Mesendoderm (in vitro differentiated cells): ENCODE measurements around the gene HERC3.

Experiments
- DNase-seq: peaks from one replicate; pipeline ENCODE4 v3.0.0; 2013
- H2AK5ac ChIP-seq: 2 replicates; pipeline ENCODE4 v1.6.1; 2013; ENCODE audit warnings: low read length, inconsistent platforms
- H2BK120ac ChIP-seq: 2 replicates; pipeline ENCODE4 v1.6.1; 2013; ENCODE audit warnings: low read depth, mild to moderate bottlenecking, low read length, moderate library complexity, mixed read lengths
- H2BK15ac ChIP-seq: replicated peaks from 2 replicates; pipeline ENCODE4 v1.6.1; 2013; ENCODE audit warnings: low read depth, mild to moderate bottlenecking, moderate library complexity
- H2BK5ac ChIP-seq: 2 replicates; pipeline ENCODE4 v1.6.1; 2013; ENCODE audit warnings: low read length, inconsistent platforms
- H3K18ac ChIP-seq: 2 replicates; pipeline ENCODE4 v1.6.1; 2013; ENCODE audit warnings: mild to moderate bottlenecking, low read length, mixed read lengths
- H3K23ac ChIP-seq: one replicate; pipeline ENCODE4 v1.6.1; 2013; ENCODE audit warnings: low read length
- H3K27ac ChIP-seq: 2 replicates; pipeline ENCODE4 v1.5.1; 2013; ENCODE audit warnings: low read depth, mild to moderate bottlenecking, inconsistent platforms, low read length, moderate library complexity
- H3K27me3 ChIP-seq: 2 replicates; pipeline ENCODE4 v1.6.1; 2013; ENCODE audit warnings: low read length, control low read depth, mild to moderate bottlenecking, inconsistent platforms; ENCODE audit not compliant: insufficient read depth, poor library complexity
- H3K36me3 ChIP-seq: 2 replicates; pipeline ENCODE4 v1.6.1; 2013; ENCODE audit warnings: low read length, inconsistent platforms; ENCODE audit not compliant: control insufficient read depth, insufficient read depth
- H3K4ac ChIP-seq: one replicate; pipeline ENCODE4 v1.6.1; 2013; ENCODE audit warnings: low read depth, mild to moderate bottlenecking, low read length, moderate library complexity
- H3K4me1 ChIP-seq: 2 replicates; pipeline ENCODE4 v1.6.1; 2013; ENCODE audit warnings: low read depth, low read length, inconsistent platforms; ENCODE audit not compliant: control insufficient read depth
- H3K4me2 ChIP-seq: 2 replicates; pipeline ENCODE4 v1.6.1; 2013; ENCODE audit warnings: low read length
- H3K4me3 ChIP-seq: 2 replicates; pipeline ENCODE4 v1.5.1; 2013; ENCODE audit warnings: mild to moderate bottlenecking, low read length
- H3K56ac ChIP-seq: one replicate; pipeline ENCODE4 v1.6.1; 2013; ENCODE audit warnings: low read length
- H3K79me1 ChIP-seq: 2 replicates; pipeline ENCODE4 v1.6.1; 2013; ENCODE audit warnings: low read length, inconsistent platforms
- H3K79me2 ChIP-seq: 2 replicates; pipeline ENCODE4 v1.6.1; 2013; ENCODE audit warnings: mild to moderate bottlenecking, low read length; ENCODE audit not compliant: control insufficient read depth, insufficient read depth
- H3K9ac ChIP-seq: 2 replicates; pipeline ENCODE4 v1.6.1; 2013; ENCODE audit warnings: low read length, inconsistent platforms
- H4K5ac ChIP-seq: one replicate; pipeline ENCODE4 v1.6.1; 2013; ENCODE audit warnings: low read length
- H4K8ac ChIP-seq: one replicate; pipeline ENCODE4 v1.6.1; 2013; ENCODE audit warnings: low read depth, mild to moderate bottlenecking, control low read depth, low read length, moderate library complexity
- WGBS: extraction: QIAGEN DNeasy Blood & Tissue Kit; methylation state at CpG from one replicate; pipeline ENCODE4 v1.1.7; 2013; ENCODE audit warnings: low lambda C conversion rate, missing lambda C conversion rate; ENCODE audit not compliant: insufficient coverage; ENCODE audit errors: extremely low coverage; 5-methylcytosine and 5-hydroxymethylcytosine counted together

HERC3 gene

DNA sequence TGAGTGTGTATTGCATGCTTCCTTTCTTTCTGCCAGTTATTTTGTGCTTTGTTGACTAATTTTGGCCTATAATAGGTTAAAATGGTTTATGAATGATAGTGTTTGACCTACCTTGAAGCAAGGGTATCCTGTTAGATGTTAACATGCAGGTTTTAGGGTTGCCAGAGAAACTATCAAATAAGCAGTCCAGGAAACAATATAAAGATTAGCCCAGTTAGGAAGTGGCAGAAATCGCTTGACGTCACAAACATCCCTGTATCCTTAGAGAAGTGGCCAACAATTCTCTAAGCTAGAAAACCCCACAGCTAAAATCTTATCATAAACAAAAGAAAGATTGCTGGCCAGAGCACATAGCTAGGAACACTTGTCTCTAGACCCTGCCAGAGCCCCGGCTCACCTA lies 101.5 kb downstream of the HERC3 start:
- no peak overlapping the region for H3K4me3 ChIP-seq
- H2AK5ac ChIP-seq, result no peak overlapping the region
- H3K4me2 ChIP-seq, result no peak overlapping the region
- no peaks in the 10 kb centered on the region for H3K36me3 ChIP-seq
- H4K8ac ChIP-seq, result no peak overlapping the region
- no peaks in the 10 kb centered on the region for H3K27me3 ChIP-seq
- no peak overlapping the region for H2BK5ac ChIP-seq
- H3K4me1 ChIP-seq, result no peaks in the 10 kb centered on the region
- no CpG with 5 or more reads among the region's 3 CpGs for WGBS
- H3K9ac ChIP-seq, result no peak overlapping the region
- H3K27ac ChIP-seq, result no peak overlapping the region
- no peaks in the 10 kb centered on the region for H3K79me2 ChIP-seq
- DNase-seq, result no peak
- H4K5ac ChIP-seq, result no peak overlapping the region
- no peak overlapping the region for H3K18ac ChIP-seq
- no peaks in the 10 kb centered on the region for H3K79me1 ChIP-seq
- no peak overlapping the region for H2BK15ac ChIP-seq
- H3K23ac ChIP-seq, result no peak overlapping the region
- H3K56ac ChIP-seq, result no peak overlapping the region
- H2BK120ac ChIP-seq, result no peak overlapping the region
- H3K4ac ChIP-seq, result no peak overlapping the region

GRCh38 chr4:88696630-88697029 lies 104.3 kb downstream of the HERC3 start:
- no peaks in the 10 kb centered on the region for H3K79me1 ChIP-seq
- WGBS, result no CpG with 5 or more reads among the region's 7 CpGs

GRCh38 chr4:88697141-88697540 lies 104.9 kb downstream of the HERC3 start:
- H2BK5ac ChIP-seq, result no peak overlapping the region
- no peaks in the 10 kb centered on the region for H3K36me3 ChIP-seq
- peak overlapping the region; percentile 9 for H3K9ac ChIP-seq
- no peak overlapping the region for H2BK120ac ChIP-seq
- no peaks in the 10 kb centered on the region for H3K79me2 ChIP-seq
- no peak overlapping the region for H4K5ac ChIP-seq
- no peak overlapping the region for H4K8ac ChIP-seq
- H3K4me2 ChIP-seq, result peak overlapping the region; percentile 56
- H3K56ac ChIP-seq, result peak overlapping the region; percentile 9
- no peaks in the 10 kb centered on the region for H3K27me3 ChIP-seq
- H3K27ac ChIP-seq, result no peak overlapping the region
- no peaks in the 10 kb centered on the region for H3K4me1 ChIP-seq
- no CpG with 5 or more reads among the region's 18 CpGs for WGBS
- H3K23ac ChIP-seq, result no peak overlapping the region
- H3K18ac ChIP-seq, result no peak overlapping the region
- peak overlapping the region; percentile 53 for H3K4me3 ChIP-seq
- DNase-seq, result no peak
- no peak overlapping the region for H2AK5ac ChIP-seq
- no peak overlapping the region for H3K4ac ChIP-seq
- no peak overlapping the region for H2BK15ac ChIP-seq
- H3K79me1 ChIP-seq, result no peaks in the 10 kb centered on the region

More at GRCh38 chr4:88696630-88697029, 104.3 kb downstream of the HERC3 start:
- no peaks in the 10 kb centered on the region for H3K79me2 ChIP-seq
- H4K8ac ChIP-seq, result no peak overlapping the region
- no peak overlapping the region for H4K5ac ChIP-seq
- H3K36me3 ChIP-seq, result no peaks in the 10 kb centered on the region
- no peak overlapping the region for H2BK120ac ChIP-seq
- H2BK15ac ChIP-seq, result no peak overlapping the region
- H3K18ac ChIP-seq, result no peak overlapping the region
- no peak overlapping the region for H3K27ac ChIP-seq
- H3K27me3 ChIP-seq, result no peaks in the 10 kb centered on the region
- no peak for DNase-seq
- no peak overlapping the region for H3K4ac ChIP-seq
- no peak overlapping the region for H3K4me3 ChIP-seq
- H2AK5ac ChIP-seq, result no peak overlapping the region
- no peak overlapping the region for H2BK5ac ChIP-seq
- no peaks in the 10 kb centered on the region for H3K4me1 ChIP-seq
- no peak overlapping the region for H3K23ac ChIP-seq
- no peak overlapping the region for H3K9ac ChIP-seq
- no peak overlapping the region for H3K4me2 ChIP-seq
- H3K56ac ChIP-seq, result no peak overlapping the region

GRCh38 chr4:88697588-88698329 lies 105.5 kb downstream of the HERC3 start, which contains the start of gene NAP1L5:
Gene NAP1L5 (minus strand): TSS chr4:88697829. CDS start chr4:88697754, 75 bp downstream.
- peak within 1 kb of the TSS; percentile 53 for H3K4me3 ChIP-seq
- no peak within 1 kb of the TSS for H2BK5ac ChIP-seq
- H3K4me2 ChIP-seq, result peak within 1 kb of the TSS; percentile 56
- H3K9ac ChIP-seq, result peak within 1 kb of the TSS; percentile 9
- DNase-seq, result peak; percentile 63
- no peaks in the 10 kb centered on the region for H3K36me3 ChIP-seq
- no peak within 1 kb of the TSS for H3K23ac ChIP-seq
- H3K79me1 ChIP-seq, result no peaks in the 10 kb centered on the region
- H3K4me1 ChIP-seq, result no peaks in the 10 kb centered on the region
- no peak within 1 kb of the TSS for H2AK5ac ChIP-seq
- H3K56ac ChIP-seq, result peak within 1 kb of the TSS; percentile 9
- no peak within 1 kb of the TSS for H2BK120ac ChIP-seq
- no peak within 1 kb of the TSS for H3K27ac ChIP-seq
- H4K8ac ChIP-seq, result no peak within 1 kb of the TSS
- no peak within 1 kb of the TSS for H3K18ac ChIP-seq
- WGBS, result no CpG with 5 or more reads among the region's 40 CpGs
- no peak within 1 kb of the TSS for H2BK15ac ChIP-seq
- no peak within 1 kb of the TSS for H3K4ac ChIP-seq
- no peak within 1 kb of the TSS for H4K5ac ChIP-seq
- no peaks in the 10 kb centered on the region for H3K27me3 ChIP-seq
- H3K79me2 ChIP-seq, result no peaks in the 10 kb centered on the region

DNA sequence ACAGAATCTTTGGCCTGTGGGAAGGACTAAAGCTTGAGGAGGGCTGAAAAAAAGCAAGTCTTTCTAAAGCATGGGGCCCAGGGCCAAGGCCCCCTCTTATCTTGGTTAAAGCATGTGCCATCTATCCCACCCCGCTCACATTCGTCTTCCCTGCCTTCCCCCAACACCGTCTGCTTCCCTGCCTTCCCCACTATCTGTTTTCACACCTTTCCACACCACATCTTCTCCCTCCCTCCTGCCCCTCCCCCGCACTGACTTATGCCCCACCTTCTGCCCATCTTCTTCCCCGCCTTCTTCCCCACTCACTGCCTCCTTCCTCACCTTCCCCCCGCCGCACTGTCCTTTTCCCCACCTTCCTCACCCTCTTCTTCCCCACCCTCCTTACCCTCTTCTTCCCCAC lies 106.2 kb downstream of the HERC3 start:
- Histone ChIP-seq H3K4ac (no peak overlapping the region), H2BK15ac (no peak overlapping the region), H3K9ac (no peak overlapping the region), H3K4me2 (no peak overlapping the region), H3K23ac (no peak overlapping the region), H3K27me3 (no peaks in the 10 kb centered on the region), H4K8ac (no peak overlapping the region), H3K36me3 (no peaks in the 10 kb centered on the region), H2AK5ac (no peak overlapping the region), H3K4me1 (no peaks in the 10 kb centered on the region), H3K79me2 (no peaks in the 10 kb centered on the region), H3K27ac (no peak overlapping the region), H4K5ac (no peak overlapping the region), H2BK120ac (no peak overlapping the region), H3K56ac (no peak overlapping the region), H2BK5ac (no peak overlapping the region), H3K18ac (no peak overlapping the region), H3K4me3 (no peak overlapping the region), H3K79me1 (no peaks in the 10 kb centered on the region)
- peak; percentile 44 for DNase-seq
- WGBS, result no CpG with 5 or more reads among the region's 7 CpGs

DNA sequence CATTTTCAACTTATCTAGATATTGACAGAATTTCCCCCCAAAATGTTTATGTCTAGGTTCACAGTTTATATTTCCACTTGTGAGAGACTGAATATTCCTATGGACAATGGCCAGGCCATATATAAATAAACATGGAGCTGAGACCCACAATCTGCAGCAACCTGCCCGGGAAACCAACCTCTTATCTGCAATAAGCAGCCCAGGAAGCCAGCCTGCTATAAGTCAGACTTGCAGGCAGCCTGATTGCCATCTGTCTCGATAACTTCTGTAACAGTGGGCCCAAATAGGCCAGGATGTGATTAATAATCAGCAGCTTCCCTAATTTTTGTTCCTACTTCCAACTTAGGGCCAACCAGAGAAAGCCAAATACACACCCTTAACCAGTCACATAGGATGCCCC lies 110.5 kb downstream of the HERC3 start:
- no peaks in the 10 kb centered on the region for H3K79me1 ChIP-seq
- H3K27ac ChIP-seq, result no peak overlapping the region
- no peak overlapping the region for H2BK5ac ChIP-seq
- H2BK15ac ChIP-seq, result no peak overlapping the region
- no peak overlapping the region for H4K5ac ChIP-seq
- no peak overlapping the region for H2AK5ac ChIP-seq
- no peak overlapping the region for H3K18ac ChIP-seq
- DNase-seq, result no peak
- no peak overlapping the region for H4K8ac ChIP-seq
- no peak overlapping the region for H3K4me3 ChIP-seq
- no peak overlapping the region for H3K56ac ChIP-seq
- H3K4me1 ChIP-seq, result no peaks in the 10 kb centered on the region
- no peak overlapping the region for H3K4ac ChIP-seq
- no CpG with 5 or more reads among the region's 2 CpGs for WGBS
- no peak overlapping the region for H3K23ac ChIP-seq
- H2BK120ac ChIP-seq, result no peak overlapping the region
- H3K4me2 ChIP-seq, result no peak overlapping the region
- H3K36me3 ChIP-seq, result no peaks in the 10 kb centered on the region
- H3K79me2 ChIP-seq, result no peaks in the 10 kb centered on the region
- H3K9ac ChIP-seq, result no peak overlapping the region
- H3K27me3 ChIP-seq, result no peaks in the 10 kb centered on the region
